Middle frontal gyrus (tissue), 1 donor: ENCODE data around the gene RWDD3.

Experiments
- DNase-seq: peaks from one replicate; pipeline ENCODE4 v3.0.0-alpha.2; 2015; ENCODE audit warnings: low spot score; ENCODE audit errors: extremely low spot score

Gene RWDD3

DNA sequence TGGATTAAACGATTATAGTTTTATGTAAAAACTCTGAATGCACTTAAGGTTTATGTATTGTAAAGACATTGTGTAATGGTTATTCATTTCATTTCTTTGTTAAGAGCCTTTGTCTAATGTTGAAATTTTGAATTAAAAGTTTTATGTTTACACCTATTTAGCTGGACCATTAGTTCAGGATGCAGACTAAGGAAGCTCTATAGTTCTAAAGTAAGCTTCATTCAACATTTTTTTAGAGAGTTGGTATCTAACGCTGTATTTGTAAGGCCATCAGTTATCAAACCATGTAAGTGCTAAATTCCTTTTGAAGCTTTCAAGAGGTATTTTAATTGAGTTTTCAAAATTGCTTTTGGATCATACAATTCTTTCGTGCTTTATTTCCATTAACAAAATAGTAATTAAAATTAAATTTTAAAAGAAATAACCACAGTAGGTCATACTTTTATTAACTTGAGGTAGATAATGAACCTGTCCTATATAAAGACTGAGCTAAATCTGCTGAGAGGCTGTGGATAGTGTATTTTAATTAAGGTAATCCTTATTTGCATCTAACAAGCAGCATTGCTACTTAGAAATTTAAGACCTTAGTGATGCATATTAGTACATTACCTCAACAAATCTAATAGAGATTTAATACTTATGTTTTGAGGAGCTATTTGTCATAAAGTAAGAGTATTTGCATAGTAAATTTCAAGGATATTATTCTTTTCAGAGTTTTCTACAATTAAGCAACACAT is 47.9 kb downstream of the RWDD3 start:
- no peak for DNase-seq

DNA sequence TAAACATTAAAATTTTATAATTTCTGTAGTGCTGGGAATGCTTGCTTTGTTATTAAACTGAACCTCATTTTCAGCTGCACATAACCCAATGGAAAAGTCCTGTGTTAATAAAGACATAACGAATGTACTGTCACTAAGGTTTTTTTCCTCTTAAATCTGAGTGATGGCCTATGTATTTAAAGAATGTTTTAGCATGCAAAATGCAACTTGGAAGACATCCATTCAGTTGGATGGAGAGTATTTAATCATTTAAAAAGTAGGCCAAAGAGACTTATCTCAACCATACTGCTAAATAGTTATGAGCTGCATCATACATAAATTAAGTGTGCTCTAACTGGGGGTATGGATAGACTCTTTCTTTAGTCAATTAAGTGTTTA is 48.5 kb downstream of the RWDD3 start:
- no peak for DNase-seq

DNA sequence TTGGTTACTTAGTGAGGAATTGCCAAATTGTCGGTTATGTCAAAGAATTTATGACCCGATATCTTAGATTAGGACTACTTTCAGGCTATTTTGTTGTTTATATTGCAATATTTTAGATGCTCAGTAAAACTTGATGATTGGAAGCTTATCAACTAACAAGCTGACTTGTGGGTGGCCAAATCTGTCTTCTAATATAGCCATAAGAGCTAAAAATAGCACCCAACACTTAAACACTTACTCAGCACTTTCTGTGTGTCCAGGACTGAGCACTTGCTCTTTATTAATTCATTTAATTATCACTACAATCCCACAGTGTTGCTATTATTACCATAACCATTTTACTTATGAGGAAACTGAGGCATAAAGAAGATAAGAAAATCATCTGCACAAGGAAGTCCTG is 50.4 kb downstream of the RWDD3 start:
- DNase-seq = no peak

DNA sequence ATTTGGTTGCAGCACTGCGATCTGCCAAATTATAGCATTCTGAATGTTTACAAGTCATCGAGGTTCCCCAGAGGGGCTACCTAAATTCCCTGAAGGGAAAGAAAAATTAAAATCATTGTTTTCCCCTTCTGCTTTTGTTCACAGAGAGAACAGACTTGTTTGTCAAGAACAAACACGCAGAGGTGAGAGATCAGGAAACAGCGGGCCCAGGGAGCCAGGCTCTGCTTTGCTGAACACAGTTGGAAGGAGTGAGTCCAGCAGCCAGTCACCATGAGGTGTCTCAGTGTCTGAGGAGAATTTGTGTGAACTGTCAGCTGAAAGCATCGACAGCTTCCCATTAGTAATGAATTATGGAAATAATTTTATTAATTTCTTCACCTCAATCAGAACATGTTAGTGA is 52.5 kb downstream of the RWDD3 start:
- no peak for DNase-seq

DNA sequence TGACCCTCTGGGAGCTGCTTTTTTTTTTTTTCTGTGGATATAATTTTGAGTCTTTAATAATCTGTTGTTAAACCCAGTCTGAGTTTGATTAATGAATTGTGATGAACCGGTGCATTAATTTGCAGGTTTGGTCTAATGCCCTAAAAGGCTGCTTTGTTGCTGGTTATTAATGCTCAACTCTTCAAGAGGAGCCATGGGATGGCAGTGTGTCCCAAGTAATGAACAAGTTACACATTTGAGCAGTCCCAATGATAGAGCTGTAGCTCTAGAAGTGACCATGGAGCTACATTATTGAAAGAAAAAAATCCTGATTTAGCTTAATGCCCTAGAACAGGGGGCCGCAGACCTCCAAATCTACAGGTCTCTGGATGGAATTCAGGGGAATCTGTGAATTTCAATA is 53.1 kb downstream of the RWDD3 start:
- no peak for DNase-seq

DNA sequence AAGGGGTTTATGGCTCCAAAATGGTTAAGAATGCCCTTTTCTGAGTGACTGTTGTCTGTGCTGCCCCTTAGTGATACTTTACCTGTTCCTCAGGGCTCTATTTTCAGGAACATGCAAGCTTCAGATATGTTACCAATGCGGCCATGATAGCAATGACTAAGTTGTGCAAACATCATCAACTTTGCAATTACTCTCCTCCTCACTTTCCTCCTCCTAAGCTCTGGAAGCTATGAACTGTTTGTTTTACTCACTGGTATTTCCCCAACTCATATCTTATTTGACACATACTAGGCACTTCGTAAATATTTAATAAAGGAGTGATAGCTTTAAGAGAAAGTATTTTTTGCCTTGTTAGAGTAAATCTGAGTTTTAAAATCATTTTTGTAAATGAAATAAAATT is 53.8 kb downstream of the RWDD3 start:
- DNase-seq = no peak
